Ovary (tissue), 9 donors: Measurements from ENCODE around the gene BAG3. TPM values are rescaled to one million over a fixed set of nuclear protein-coding genes. Genes with fewer than 3 reads are reported as not detected.

Experiments
- DNase-seq, 5 donors: peaks; one replicate each; pipeline ENCODE4 v3.0.0-alpha.2; 2019 to 2020
- H3K27ac ChIP-seq, 2 donors: fragments of 200-600 bp; one replicate each; pipeline versions ENCODE4 v1.5.1 to v1.8.0; 2019 to 2022
- H3K27me3 ChIP-seq: fragments of 200-600 bp; one replicate; pipeline ENCODE4 v1.8.0; 2022
- H3K36me3 ChIP-seq: fragments of 200-600 bp; sonication (generic); one replicate; pipeline ENCODE4 v1.5.1; 2019
- H3K4me1 ChIP-seq: one replicate; pipeline ENCODE4 v1.8.1; 2013; ENCODE audit warnings: mild to moderate bottlenecking, moderate library complexity; ENCODE audit not compliant: insufficient read depth
- H3K4me3 ChIP-seq: fragments of 200-600 bp; sonication (generic); one replicate; pipeline ENCODE4 v1.5.1; 2017
- H3K9me3 ChIP-seq, 2 donors: fragments of 200-600 bp in 1 of 2; sonication (generic) in 1 of 2; one replicate each; pipeline versions ENCODE4 v1.5.1 to v1.8.1; 2013 to 2019; ENCODE audit warnings: mild to moderate bottlenecking in 1 of 2, moderate library complexity in 1 of 2
- EP300 ChIP-seq: sonication (generic); formaldehyde crosslinking; IDR thresholded peaks from one replicate; pipeline ENCODE4 v1.6.1; 2017; ENCODE audit warnings: antibody characterized with exemption
- POLR2A ChIP-seq: fragments of 450-650 bp; IDR thresholded peaks from one replicate; pipeline ENCODE4 v1.6.1; 2017; ENCODE audit warnings: antibody characterized with exemption, mild to moderate bottlenecking, moderate library complexity
- WGBS, 3 donors: extraction: QIAGEN DNeasy Blood & Tissue Kit in 1 of 3; methylation state at CpG; one replicate each; pipeline versions ENCODE4 v1.1.5 to v1.1.7; 2013 to 2017; 5-methylcytosine and 5-hydroxymethylcytosine counted together
- intact Hi-C, 4 donors: fragments of 100-400 bp; cut with DNase I; formaldehyde crosslinking; loops; one replicate each; pipeline versions ENCODE4 v1.11.0 to v1.15.1; 2022 to 2023
- polyA plus RNA-seq, 2 donors: library from polyadenylated mRNA; stranded (reverse); fragments of 200-250 nt in 1 of 2; fragments of 350-450 nt in 1 of 2; fragmentation: Illumina TruSeq in 1 of 2; extraction: RNeasy Lipid Tissue Mini Kit (QIAGEN cat#74804) in 1 of 2; gene quantifications; one replicate each; pipeline ENCODE4 v1.2.3, GENCODE V29; 2013 to 2014
- total RNA-seq, 7 donors: library from RNA; depleted of rRNA in 2 of 7; stranded (reverse); fragments of >200 nt in 2 of 7; fragmentation: NEBNext Ultra II Directional in 3 of 7; extraction: Animal tissue kit (Norgen Biotek cat#: 25700) in 3 of 7; gene quantifications; one replicate each; pipeline versions ENCODE4 v1.1.0 to v1.2.4, GENCODE V29; 2016 to 2023
- TF ChIP-seq, protein P1 (sequence below), 3 donors: fragments of 450-650 bp in 2 of 3; fragments of 200-600 bp in 1 of 3; IDR thresholded peaks; one replicate each; pipeline versions ENCODE4 v1.5.1 to v1.8.0; 2016 to 2022; ENCODE audit warnings: antibody characterized with exemption in 3 of 3, mild to moderate bottlenecking in 1 of 3
- donor health status: DM: no; HTN: no; CAD: no; lungs with moderate emphysema.
- donor health status: DM: no; HTN: no; CAD: no.
- donor health status: Bipolar disorder and iron deficiency.
- donor health status: DM: yes; HTN: yes; CAD: no.
- donor health status: DM: no; HTN: no; CAD: no.
- donor health status: DM: yes; HTN: yes; CAD: no.

Gene BAG3
- total and polyA plus RNA-seq, 9 donors: 13.7 to 33.5 (median 26.9) TPM

- Histone ChIP-seq H3K27ac (no peak overlapping the region), H3K4me1 (no peaks in the 10 kb centered on the region), H3K9me3 (no peaks in the 10 kb centered on the region), H3K36me3 (no peaks in the 10 kb centered on the region), H3K4me3 (no peak overlapping the region), H3K27me3 (no peaks in the 10 kb centered on the region)
- whole genome bisulfite sequencing, 3 donors: 62 to 64% (median 64%) methylated on average over 7 of the region's 7 CpGs
- intact Hi-C loops: no loop called here
- no peak for DNase-seq
- TF ChIP-seq, protein P1, sequence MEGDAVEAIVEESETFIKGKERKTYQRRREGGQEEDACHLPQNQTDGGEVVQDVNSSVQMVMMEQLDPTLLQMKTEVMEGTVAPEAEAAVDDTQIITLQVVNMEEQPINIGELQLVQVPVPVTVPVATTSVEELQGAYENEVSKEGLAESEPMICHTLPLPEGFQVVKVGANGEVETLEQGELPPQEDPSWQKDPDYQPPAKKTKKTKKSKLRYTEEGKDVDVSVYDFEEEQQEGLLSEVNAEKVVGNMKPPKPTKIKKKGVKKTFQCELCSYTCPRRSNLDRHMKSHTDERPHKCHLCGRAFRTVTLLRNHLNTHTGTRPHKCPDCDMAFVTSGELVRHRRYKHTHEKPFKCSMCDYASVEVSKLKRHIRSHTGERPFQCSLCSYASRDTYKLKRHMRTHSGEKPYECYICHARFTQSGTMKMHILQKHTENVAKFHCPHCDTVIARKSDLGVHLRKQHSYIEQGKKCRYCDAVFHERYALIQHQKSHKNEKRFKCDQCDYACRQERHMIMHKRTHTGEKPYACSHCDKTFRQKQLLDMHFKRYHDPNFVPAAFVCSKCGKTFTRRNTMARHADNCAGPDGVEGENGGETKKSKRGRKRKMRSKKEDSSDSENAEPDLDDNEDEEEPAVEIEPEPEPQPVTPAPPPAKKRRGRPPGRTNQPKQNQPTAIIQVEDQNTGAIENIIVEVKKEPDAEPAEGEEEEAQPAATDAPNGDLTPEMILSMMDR (IDR thresholded peaks at IDR 0.05): no peak
- TF ChIP-seq EP300 (no peak), POLR2A (no peak)
These were observed 62.7 kb downstream of the BAG3 start for GRCh38 chr10:119713744-119714483.

- WGBS, 3 donors: 42 to 61% (median 49%) methylated on average over 2 of the region's 2 CpGs
- H3K27ac ChIP-seq: no peak overlapping the region
- no peaks in the 10 kb centered on the region for H3K27me3 ChIP-seq
- H3K9me3 ChIP-seq: no peaks in the 10 kb centered on the region
- no peaks in the 10 kb centered on the region for H3K36me3 ChIP-seq
- H3K4me1 ChIP-seq: no peaks in the 10 kb centered on the region
- intact Hi-C loops: no loop called here
- no peak for TF ChIP-seq EP300
- TF ChIP-seq, protein P1 (IDR thresholded peaks at IDR 0.05): no peak
- no peak overlapping the region for H3K4me3 ChIP-seq
- DNase-seq: no peak
These were observed 63.3 kb downstream of the BAG3 start for GRCh38 chr10:119714484-119714816.

DNA sequence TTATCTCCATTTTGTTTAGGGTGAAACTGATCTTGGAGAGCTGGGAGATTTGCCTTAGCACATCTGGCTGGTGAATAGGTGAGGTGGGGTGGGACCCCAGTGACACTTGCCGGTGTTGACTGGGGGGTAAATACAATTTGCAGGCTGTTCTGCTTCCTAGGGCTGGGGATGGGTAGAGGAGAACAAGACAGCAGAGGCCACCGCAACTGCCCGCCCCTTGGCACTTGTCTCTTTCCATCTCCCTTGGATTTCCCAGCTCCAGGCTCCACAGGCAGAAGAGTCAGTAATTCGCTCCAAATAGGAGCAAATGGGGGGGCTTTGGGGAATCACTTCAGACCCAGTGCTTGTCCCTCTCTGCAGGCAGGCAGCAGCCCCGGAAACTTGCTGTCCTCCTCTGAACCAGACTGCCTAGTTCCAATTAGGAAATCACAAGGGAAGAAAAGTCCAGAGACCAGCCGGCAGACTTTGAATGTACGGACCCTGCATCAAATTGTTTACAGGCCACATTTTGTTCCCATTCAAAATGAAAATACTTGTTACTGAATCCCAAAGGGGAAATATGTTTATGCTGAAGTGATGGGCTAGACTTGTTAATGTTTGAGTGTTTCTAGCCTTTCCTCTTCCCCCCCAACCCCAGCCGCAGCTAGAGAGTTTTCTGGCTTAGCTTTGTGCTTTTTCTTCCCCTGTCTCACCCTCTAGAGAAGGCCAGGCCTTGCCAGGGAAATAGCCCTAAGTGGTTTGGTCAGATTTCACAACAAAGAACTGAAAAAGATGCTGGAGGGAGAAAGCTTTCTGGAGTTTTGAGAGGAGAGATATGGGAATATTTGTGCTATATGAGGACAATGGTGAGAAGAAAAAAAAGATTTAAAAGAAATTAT, 64.7 kb downstream of the BAG3 start:
- no peaks in the 10 kb centered on the region for H3K4me1 ChIP-seq
- no peak overlapping the region for H3K27ac ChIP-seq
- no peak for TF ChIP-seq EP300
- TF ChIP-seq, protein P1 (IDR thresholded peaks at IDR 0.05): no peak
- TF ChIP-seq POLR2A: no peak
- H3K27me3 ChIP-seq: no peaks in the 10 kb centered on the region
- H3K4me3 ChIP-seq: no peak overlapping the region
- no peaks in the 10 kb centered on the region for H3K9me3 ChIP-seq
- intact Hi-C loops: no loop called here
- no peaks in the 10 kb centered on the region for H3K36me3 ChIP-seq
- no peak for DNase-seq
- 59 to 70% (median 61%) methylated on average over 8 of the region's 8 CpGs for WGBS, 3 donors

DNA sequence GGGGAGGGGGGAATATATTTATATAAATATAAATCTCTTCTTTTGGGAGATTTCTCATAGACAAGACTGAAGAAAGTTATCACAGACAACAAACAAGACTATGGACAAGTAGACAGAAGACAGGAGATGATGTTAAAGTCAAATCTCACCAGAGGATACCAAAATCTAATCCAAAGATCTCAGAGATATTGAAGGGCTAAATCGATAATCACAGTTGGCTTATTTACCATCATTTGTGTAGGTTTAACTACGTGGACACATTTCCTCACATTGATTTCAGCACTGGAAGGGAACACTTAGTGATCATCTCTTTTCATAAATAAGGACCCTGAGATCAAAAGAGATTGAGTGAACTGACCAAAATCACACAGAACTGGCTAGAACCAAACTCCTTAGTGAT, 72.0 kb downstream of the BAG3 start:
- no peaks in the 10 kb centered on the region for H3K36me3 ChIP-seq
- 88 to 91% (median 88%) methylated on average over 2 of the region's 2 CpGs for WGBS, 3 donors
- H3K4me1 ChIP-seq: peaks cover 3% of the 10 kb centered on the region
- H3K9me3 ChIP-seq: no peaks in the 10 kb centered on the region
- no peaks in the 10 kb centered on the region for H3K27me3 ChIP-seq
- no peak for DNase-seq
- TF ChIP-seq POLR2A (no peak), EP300 (no peak)
- TF ChIP-seq, protein P1 (IDR thresholded peaks at IDR 0.05): no peak
- no peak overlapping the region for H3K4me3 ChIP-seq
- intact Hi-C loops: no loop called here
- no peak overlapping the region for H3K27ac ChIP-seq
